Measurements from ENCODE around the gene SCD.

- no peak for TF ChIP-seq CTCF (IDR thresholded peaks at IDR 0.05)
- no peak for TF ChIP-seq POLR2A (IDR thresholded peaks at IDR 0.05)
These were observed 39.3 kb upstream of the SCD start for GRCh38 chr10:100307684-100308083.

All from suprapubic skin (tissue), 3 donors.